KMS-11 (cell line): ENCODE data around the gene ADAMTS2.

Experiments
- H2AFZ ChIP-seq: fragments of 200-600 bp; sonication (generic); 2 replicates; pipeline ENCODE4 v1.6.1; 2016; ENCODE audit warnings: antibody characterized with exemption, mixed run types, low read depth
- H3K27ac ChIP-seq: fragments of 200-600 bp; sonication (generic); 2 replicates; pipeline ENCODE4 v1.6.1; 2016; ENCODE audit warnings: mild to moderate bottlenecking, mixed run types
- H3K27me3 ChIP-seq: fragments of 200-600 bp; sonication (generic); 2 replicates; pipeline ENCODE4 v1.6.1; 2017; ENCODE audit warnings: mild to moderate bottlenecking, low read depth, mixed run types, moderate library complexity; ENCODE audit not compliant: insufficient read depth
- H3K36me3 ChIP-seq: fragments of 200-600 bp; sonication (generic); 2 replicates; pipeline ENCODE4 v1.6.1; 2017; ENCODE audit warnings: mild to moderate bottlenecking, mixed run types; ENCODE audit not compliant: insufficient read depth
- H3K4me1 ChIP-seq: fragments of 200-600 bp; sonication (generic); 2 replicates; pipeline ENCODE4 v1.6.1; 2016; ENCODE audit warnings: mild to moderate bottlenecking, low read depth, mixed run types; ENCODE audit not compliant: poor library complexity, severe bottlenecking
- H3K4me2 ChIP-seq: fragments of 200-600 bp; sonication (generic); 2 replicates; pipeline ENCODE4 v1.7.0; 2016; ENCODE audit warnings: mild to moderate bottlenecking, mixed run types
- H3K4me3 ChIP-seq: fragments of 200-600 bp; sonication (generic); IDR thresholded peaks from 2 replicates; pipeline ENCODE4 v1.6.1; 2017; ENCODE audit warnings: low read depth, low read length, mixed read lengths; ENCODE audit not compliant: insufficient read depth
- H3K79me2 ChIP-seq: fragments of 200-600 bp; sonication (generic); 2 replicates; pipeline ENCODE4 v1.6.1; 2016; ENCODE audit warnings: low read depth, mixed run types; ENCODE audit not compliant: insufficient read depth
- H3K9ac ChIP-seq: fragments of 200-600 bp; sonication (generic); 2 replicates; pipeline ENCODE4 v1.6.1; 2016; ENCODE audit warnings: mild to moderate bottlenecking, mixed run types
- H4K20me1 ChIP-seq: fragments of 200-600 bp; sonication (generic); 2 replicates; pipeline ENCODE4 v1.6.1; 2016; ENCODE audit warnings: mild to moderate bottlenecking, mixed run types; ENCODE audit not compliant: insufficient read depth
- CTCF ChIP-seq: fragments of 200-600 bp; sonication (generic); conservative IDR thresholded peaks from 2 replicates; pipeline ENCODE4 v1.6.1; 2017; ENCODE audit warnings: low read depth, mild to moderate bottlenecking, antibody characterized with exemption, low read length, moderate library complexity, mixed read lengths

ADAMTS2 gene

GRCh38 chr5:179234563-179235135, 110.6 kb downstream of the ADAMTS2 start:
- no peaks in the 10 kb centered on the region for H4K20me1 ChIP-seq
- H3K4me1 ChIP-seq = no peaks in the 10 kb centered on the region
- H3K4me3 ChIP-seq = no peak overlapping the region
- H3K79me2 ChIP-seq = no peaks in the 10 kb centered on the region
- no peak overlapping the region for H2AFZ ChIP-seq
- no peak overlapping the region for H3K9ac ChIP-seq
- H3K36me3 ChIP-seq = no peaks in the 10 kb centered on the region
- H3K4me2 ChIP-seq = no peak overlapping the region
- no peak overlapping the region for H3K27ac ChIP-seq
- peaks cover 4% of the 10 kb centered on the region; the same call in 1 of the 2 replicates for H3K27me3 ChIP-seq
- TF ChIP-seq CTCF = no peak

GRCh38 chr5:179233909-179234562, 111.2 kb downstream of the ADAMTS2 start:
- Histone ChIP-seq H3K27ac (no peak overlapping the region), H3K9ac (no peak overlapping the region), H3K4me3 (no peak overlapping the region), H3K79me2 (no peaks in the 10 kb centered on the region), H4K20me1 (no peaks in the 10 kb centered on the region), H3K36me3 (no peaks in the 10 kb centered on the region), H2AFZ (no peak overlapping the region), H3K4me2 (no peak overlapping the region), H3K4me1 (no peaks in the 10 kb centered on the region), H3K27me3 (peaks cover 4% of the 10 kb centered on the region; the same call in 1 of the 2 replicates)
- no peak for TF ChIP-seq CTCF

GRCh38 chr5:179232091-179232735, 113.0 kb downstream of the ADAMTS2 start:
- no peak overlapping the region for H3K27ac ChIP-seq
- H3K27me3 ChIP-seq = peaks cover 4% of the 10 kb centered on the region; the same call in 1 of the 2 replicates
- H3K36me3 ChIP-seq = no peaks in the 10 kb centered on the region
- H3K4me1 ChIP-seq = no peaks in the 10 kb centered on the region
- H3K4me3 ChIP-seq = no peak overlapping the region
- no peak for TF ChIP-seq CTCF
- H3K4me2 ChIP-seq = no peak overlapping the region
- H2AFZ ChIP-seq = no peak overlapping the region
- no peak overlapping the region for H3K9ac ChIP-seq
- no peaks in the 10 kb centered on the region for H3K79me2 ChIP-seq
- no peaks in the 10 kb centered on the region for H4K20me1 ChIP-seq

- Histone ChIP-seq H3K9ac (no peak overlapping the region), H3K79me2 (no peaks in the 10 kb centered on the region), H3K27ac (no peak overlapping the region), H3K4me2 (no peak overlapping the region), H3K27me3 (peaks cover 4% of the 10 kb centered on the region; the same call in 1 of the 2 replicates), H2AFZ (no peak overlapping the region), H3K36me3 (no peaks in the 10 kb centered on the region), H3K4me3 (no peak overlapping the region), H3K4me1 (no peaks in the 10 kb centered on the region), H4K20me1 (no peaks in the 10 kb centered on the region)
- no peak for TF ChIP-seq CTCF
Measured at GRCh38 chr5:179231309-179231708, 114.0 kb downstream of the ADAMTS2 start.
